HEK293 (cell line): ENCODE results near the gene RAET1E.

Source experiments
- HOXC10 ChIP-seq: sonication (generic); formaldehyde crosslinking; IDR thresholded peaks from 2 replicates; pipeline ENCODE4 v1.8.1; 2023; ENCODE audit warnings: mild to moderate bottlenecking, missing genetic modification reagents
- HOXD13 ChIP-seq: sonication (generic); formaldehyde crosslinking; IDR thresholded peaks from 2 replicates; pipeline ENCODE4 v1.8.0; 2022; ENCODE audit warnings: missing genetic modification reagents, borderline replicate concordance
- KLF9 ChIP-seq: fragments of 450-650 bp; formaldehyde crosslinking; IDR thresholded peaks from 2 replicates; pipeline ENCODE4 v1.5.1; 2016; ENCODE audit warnings: missing biosample characterization, missing genetic modification characterization, low read depth
- OVOL3 ChIP-seq: fragments of 450-650 bp; formaldehyde crosslinking; IDR thresholded peaks from 2 replicates; pipeline ENCODE4 v1.5.1; 2016; ENCODE audit warnings: missing biosample characterization, missing genetic modification characterization
- REPIN1 ChIP-seq: fragments of 450-650 bp; formaldehyde crosslinking; IDR thresholded peaks from 2 replicates; pipeline ENCODE4 v1.5.1; 2017; ENCODE audit warnings: missing biosample characterization, missing genetic modification characterization, low read depth
- SCRT2 ChIP-seq: fragments of 450-650 bp; formaldehyde crosslinking; IDR thresholded peaks from 2 replicates; pipeline ENCODE4 v1.5.1; 2016; ENCODE audit warnings: missing biosample characterization, missing genetic modification characterization
- TCF7L2 ChIP-seq: IDR thresholded peaks from 2 replicates; pipeline ENCODE4 v1.6.1; 2011; ENCODE audit warnings: low read depth, mild to moderate bottlenecking, inconsistent platforms, low read length, moderate library complexity, borderline replicate concordance
- YY1 ChIP-seq: fragments of 450-650 bp; formaldehyde crosslinking; IDR thresholded peaks from 2 replicates; pipeline ENCODE4 v1.5.1; 2018; ENCODE audit warnings: missing biosample characterization, missing genetic modification characterization
- ZBTB21 ChIP-seq: fragments of 450-650 bp; formaldehyde crosslinking; IDR thresholded peaks from 2 replicates; pipeline ENCODE4 v1.5.1; 2017; ENCODE audit warnings: missing biosample characterization, missing genetic modification characterization
- ZNF202 ChIP-seq: fragments of 450-650 bp; formaldehyde crosslinking; IDR thresholded peaks from 2 replicates; pipeline ENCODE4 v1.5.1; 2016; ENCODE audit warnings: missing biosample characterization, missing genetic modification characterization, borderline replicate concordance
- ZNF366 ChIP-seq: fragments of 450-650 bp; formaldehyde crosslinking; conservative IDR thresholded peaks from 2 replicates; pipeline ENCODE4 v1.5.1; 2016; ENCODE audit warnings: missing biosample characterization, missing genetic modification characterization
- ZNF423 ChIP-seq: fragments of 450-650 bp; formaldehyde crosslinking; IDR thresholded peaks from 2 replicates; pipeline ENCODE4 v1.5.1; 2016; ENCODE audit warnings: missing biosample characterization, missing genetic modification characterization
- ZNF433 ChIP-seq: fragments of 450-650 bp; formaldehyde crosslinking; IDR thresholded peaks from 2 replicates; pipeline ENCODE4 v1.5.1; 2016; ENCODE audit warnings: missing biosample characterization, missing genetic modification characterization, low read depth
- ZNF473 ChIP-seq: fragments of 450-650 bp; formaldehyde crosslinking; IDR thresholded peaks from 2 replicates; pipeline ENCODE4 v1.5.1; 2017; ENCODE audit warnings: missing biosample characterization, missing genetic modification characterization
- ZNF544 ChIP-seq: fragments of 450-650 bp; formaldehyde crosslinking; IDR thresholded peaks from 2 replicates; pipeline ENCODE4 v1.5.0; 2017; ENCODE audit warnings: missing biosample characterization, missing genetic modification characterization
- ZNF549 ChIP-seq: fragments of 450-650 bp; IDR thresholded peaks from 2 replicates; pipeline ENCODE4 v1.5.1; 2018; ENCODE audit warnings: missing biosample characterization, missing genetic modification characterization, mild to moderate bottlenecking, inconsistent platforms, moderate library complexity
- ZNF654 ChIP-seq: fragments of 450-650 bp; formaldehyde crosslinking; IDR thresholded peaks from 2 replicates; pipeline ENCODE4 v1.5.1; 2016; ENCODE audit warnings: low read depth, missing biosample characterization, missing genetic modification characterization
- ZNF785 ChIP-seq: fragments of 450-650 bp; formaldehyde crosslinking; IDR thresholded peaks from 2 replicates; pipeline ENCODE4 v1.5.1; 2016; ENCODE audit warnings: missing biosample characterization, missing genetic modification characterization
- ZNF830 ChIP-seq: fragments of 450-650 bp; IDR thresholded peaks from 2 replicates; pipeline ENCODE4 v1.5.0; 2018; ENCODE audit warnings: missing biosample characterization, missing genetic modification characterization, low read depth, mild to moderate bottlenecking, moderate library complexity
- ZSCAN30 ChIP-seq: fragments of 450-650 bp; IDR thresholded peaks from 2 replicates; pipeline ENCODE4 v1.5.1; 2018; ENCODE audit warnings: missing biosample characterization, mild to moderate bottlenecking, missing genetic modification characterization, moderate library complexity
- TF ChIP-seq, protein P1 (sequence below): fragments of 450-650 bp; formaldehyde crosslinking; IDR thresholded peaks from 2 replicates; pipeline ENCODE4 v1.5.1; 2016; ENCODE audit warnings: missing biosample characterization, missing genetic modification characterization
- TF ChIP-seq, protein P2 (sequence below): fragments of 450-650 bp; formaldehyde crosslinking; conservative IDR thresholded peaks from 2 replicates; pipeline ENCODE4 v1.5.1; 2016; ENCODE audit warnings: low read depth, missing biosample characterization, missing genetic modification characterization
- TF ChIP-seq, protein P3 (sequence below): fragments of 450-650 bp; formaldehyde crosslinking; IDR thresholded peaks from 2 replicates; pipeline ENCODE4 v1.5.1; 2016; ENCODE audit warnings: missing biosample characterization, missing genetic modification characterization, low read depth
- TF ChIP-seq, protein P4 (sequence below): fragments of 450-650 bp; formaldehyde crosslinking; IDR thresholded peaks from 2 replicates; pipeline ENCODE4 v1.5.0; 2017; ENCODE audit warnings: missing biosample characterization, missing genetic modification characterization, borderline replicate concordance
- TF ChIP-seq, protein P5 (sequence below): fragments of 450-650 bp; IDR thresholded peaks from 2 replicates; pipeline ENCODE4 v1.5.1; 2018; ENCODE audit warnings: missing biosample characterization, missing genetic modification characterization
- TF ChIP-seq, protein P6 (sequence below): fragments of 450-650 bp; formaldehyde crosslinking; IDR thresholded peaks from 2 replicates; pipeline ENCODE4 v1.5.1; 2016; ENCODE audit warnings: missing biosample characterization, missing genetic modification characterization

The RAET1E gene

DNA sequence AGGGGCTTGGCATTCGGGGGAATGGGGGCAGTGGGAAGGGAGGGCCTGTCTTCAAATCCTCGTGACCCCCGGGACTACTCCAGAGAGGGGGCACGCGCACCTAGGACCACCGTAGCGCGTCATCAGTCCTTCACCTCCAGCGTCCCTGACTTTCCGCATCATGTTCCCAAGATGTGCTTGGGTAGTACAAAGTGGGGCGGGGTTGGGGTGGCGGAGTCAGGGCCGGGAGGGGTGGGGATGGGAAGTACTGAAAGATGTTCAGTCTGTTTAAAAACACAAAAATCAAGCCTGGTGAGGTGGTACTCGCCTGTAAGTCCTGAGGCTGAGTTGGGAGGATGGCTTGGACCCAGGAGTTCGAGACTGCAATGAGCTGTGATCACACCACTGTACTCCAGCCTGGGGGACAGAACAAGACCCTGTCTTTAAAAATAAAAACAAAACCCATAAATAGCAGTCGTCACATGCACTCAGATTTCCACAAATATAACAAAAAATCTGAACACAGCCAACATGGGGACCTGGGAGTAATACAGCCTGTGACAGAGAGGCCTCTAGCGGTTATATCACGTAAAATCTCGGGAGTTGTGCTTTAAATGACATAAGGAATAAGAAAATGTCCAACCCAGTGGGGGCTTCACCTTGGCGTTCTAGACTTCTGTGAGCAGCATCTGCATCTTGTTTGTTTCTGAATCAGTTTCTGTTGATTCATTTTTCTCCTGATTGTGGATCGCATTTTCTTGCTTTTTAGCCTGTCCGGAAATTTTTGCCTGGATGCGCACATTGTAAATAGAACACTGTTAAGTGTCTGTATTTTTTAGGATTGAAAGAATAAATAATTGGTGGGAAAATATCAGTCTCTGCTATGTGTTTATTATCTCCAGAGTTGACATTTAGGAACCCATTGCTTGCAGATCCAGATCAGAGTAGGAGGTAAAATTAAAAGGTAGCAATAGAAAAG is 33.1 kb downstream of the RAET1E start (continued):
- TF ChIP-seq, protein P1, sequence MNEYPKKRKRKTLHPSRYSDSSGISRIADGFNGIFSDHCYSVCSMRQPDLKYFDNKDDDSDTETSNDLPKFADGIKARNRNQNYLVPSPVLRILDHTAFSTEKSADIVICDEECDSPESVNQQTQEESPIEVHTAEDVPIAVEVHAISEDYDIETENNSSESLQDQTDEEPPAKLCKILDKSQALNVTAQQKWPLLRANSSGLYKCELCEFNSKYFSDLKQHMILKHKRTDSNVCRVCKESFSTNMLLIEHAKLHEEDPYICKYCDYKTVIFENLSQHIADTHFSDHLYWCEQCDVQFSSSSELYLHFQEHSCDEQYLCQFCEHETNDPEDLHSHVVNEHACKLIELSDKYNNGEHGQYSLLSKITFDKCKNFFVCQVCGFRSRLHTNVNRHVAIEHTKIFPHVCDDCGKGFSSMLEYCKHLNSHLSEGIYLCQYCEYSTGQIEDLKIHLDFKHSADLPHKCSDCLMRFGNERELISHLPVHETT: 0 out of 2 replicates have a peak, but pooled peaks have one; percentile 53
- no peak for TF ChIP-seq ZNF433 (tag by site-specific recombination)
- TF ChIP-seq ZNF544 (tag by site-specific recombination): no peak
- TF ChIP-seq ZNF549 (tag by site-specific recombination): no peak
- TF ChIP-seq ZNF202 (tag by site-specific recombination): no peak
- no peak for TF ChIP-seq REPIN1 (tag by site-specific recombination)
- TF ChIP-seq, protein P2, sequence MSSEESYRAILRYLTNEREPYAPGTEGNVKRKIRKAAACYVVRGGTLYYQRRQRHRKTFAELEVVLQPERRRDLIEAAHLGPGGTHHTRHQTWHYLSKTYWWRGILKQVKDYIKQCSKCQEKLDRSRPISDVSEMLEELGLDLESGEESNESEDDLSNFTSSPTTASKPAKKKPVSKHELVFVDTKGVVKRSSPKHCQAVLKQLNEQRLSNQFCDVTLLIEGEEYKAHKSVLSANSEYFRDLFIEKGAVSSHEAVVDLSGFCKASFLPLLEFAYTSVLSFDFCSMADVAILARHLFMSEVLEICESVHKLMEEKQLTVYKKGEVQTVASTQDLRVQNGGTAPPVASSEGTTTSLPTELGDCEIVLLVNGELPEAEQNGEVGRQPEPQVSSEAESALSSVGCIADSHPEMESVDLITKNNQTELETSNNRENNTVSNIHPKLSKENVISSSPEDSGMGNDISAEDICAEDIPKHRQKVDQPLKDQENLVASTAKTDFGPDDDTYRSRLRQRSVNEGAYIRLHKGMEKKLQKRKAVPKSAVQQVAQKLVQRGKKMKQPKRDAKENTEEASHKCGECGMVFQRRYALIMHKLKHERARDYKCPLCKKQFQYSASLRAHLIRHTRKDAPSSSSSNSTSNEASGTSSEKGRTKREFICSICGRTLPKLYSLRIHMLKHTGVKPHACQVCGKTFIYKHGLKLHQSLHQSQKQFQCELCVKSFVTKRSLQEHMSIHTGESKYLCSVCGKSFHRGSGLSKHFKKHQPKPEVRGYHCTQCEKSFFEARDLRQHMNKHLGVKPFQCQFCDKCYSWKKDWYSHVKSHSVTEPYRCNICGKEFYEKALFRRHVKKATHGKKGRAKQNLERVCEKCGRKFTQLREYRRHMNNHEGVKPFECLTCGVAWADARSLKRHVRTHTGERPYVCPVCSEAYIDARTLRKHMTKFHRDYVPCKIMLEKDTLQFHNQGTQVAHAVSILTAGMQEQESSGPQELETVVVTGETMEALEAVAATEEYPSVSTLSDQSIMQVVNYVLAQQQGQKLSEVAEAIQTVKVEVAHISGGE (tag by site-specific recombination): no peak
- no peak for TF ChIP-seq TCF7L2
- TF ChIP-seq HOXC10: no peak
- no peak for TF ChIP-seq ZNF785 (tag by site-specific recombination)
- no peak for TF ChIP-seq OVOL3 (tag by site-specific recombination)
- TF ChIP-seq, protein P3, sequence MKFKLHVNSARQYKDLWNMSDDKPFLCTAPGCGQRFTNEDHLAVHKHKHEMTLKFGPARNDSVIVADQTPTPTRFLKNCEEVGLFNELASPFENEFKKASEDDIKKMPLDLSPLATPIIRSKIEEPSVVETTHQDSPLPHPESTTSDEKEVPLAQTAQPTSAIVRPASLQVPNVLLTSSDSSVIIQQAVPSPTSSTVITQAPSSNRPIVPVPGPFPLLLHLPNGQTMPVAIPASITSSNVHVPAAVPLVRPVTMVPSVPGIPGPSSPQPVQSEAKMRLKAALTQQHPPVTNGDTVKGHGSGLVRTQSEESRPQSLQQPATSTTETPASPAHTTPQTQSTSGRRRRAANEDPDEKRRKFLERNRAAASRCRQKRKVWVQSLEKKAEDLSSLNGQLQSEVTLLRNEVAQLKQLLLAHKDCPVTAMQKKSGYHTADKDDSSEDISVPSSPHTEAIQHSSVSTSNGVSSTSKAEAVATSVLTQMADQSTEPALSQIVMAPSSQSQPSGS (tag by site-specific recombination): no peak
- TF ChIP-seq ZNF366 (tag by site-specific recombination): no peak
- 0 out of 2 replicates have a peak, but pooled peaks have one; percentile 9 for TF ChIP-seq KLF9 (tag by site-specific recombination)
- TF ChIP-seq YY1 (tag by site-specific recombination): no peak
- peak; percentile 77 for TF ChIP-seq ZNF654 (tag by site-specific recombination)
- TF ChIP-seq HOXD13 (CRISPR knock-in tag): no peak
- TF ChIP-seq ZBTB21: no peak; the same call in 1 of the 2 replicates
- TF ChIP-seq ZNF473 (tag by site-specific recombination): no peak
- TF ChIP-seq, protein P4, sequence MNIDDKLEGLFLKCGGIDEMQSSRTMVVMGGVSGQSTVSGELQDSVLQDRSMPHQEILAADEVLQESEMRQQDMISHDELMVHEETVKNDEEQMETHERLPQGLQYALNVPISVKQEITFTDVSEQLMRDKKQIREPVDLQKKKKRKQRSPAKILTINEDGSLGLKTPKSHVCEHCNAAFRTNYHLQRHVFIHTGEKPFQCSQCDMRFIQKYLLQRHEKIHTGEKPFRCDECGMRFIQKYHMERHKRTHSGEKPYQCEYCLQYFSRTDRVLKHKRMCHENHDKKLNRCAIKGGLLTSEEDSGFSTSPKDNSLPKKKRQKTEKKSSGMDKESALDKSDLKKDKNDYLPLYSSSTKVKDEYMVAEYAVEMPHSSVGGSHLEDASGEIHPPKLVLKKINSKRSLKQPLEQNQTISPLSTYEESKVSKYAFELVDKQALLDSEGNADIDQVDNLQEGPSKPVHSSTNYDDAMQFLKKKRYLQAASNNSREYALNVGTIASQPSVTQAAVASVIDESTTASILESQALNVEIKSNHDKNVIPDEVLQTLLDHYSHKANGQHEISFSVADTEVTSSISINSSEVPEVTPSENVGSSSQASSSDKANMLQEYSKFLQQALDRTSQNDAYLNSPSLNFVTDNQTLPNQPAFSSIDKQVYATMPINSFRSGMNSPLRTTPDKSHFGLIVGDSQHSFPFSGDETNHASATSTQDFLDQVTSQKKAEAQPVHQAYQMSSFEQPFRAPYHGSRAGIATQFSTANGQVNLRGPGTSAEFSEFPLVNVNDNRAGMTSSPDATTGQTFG (tag by site-specific recombination): no peak
- no peak for TF ChIP-seq SCRT2 (tag by site-specific recombination)
- no peak for TF ChIP-seq ZNF423
- peak; percentile 15; the same call in 1 of the 2 replicates for TF ChIP-seq ZSCAN30 (tag by site-specific recombination)
- TF ChIP-seq, protein P5, sequence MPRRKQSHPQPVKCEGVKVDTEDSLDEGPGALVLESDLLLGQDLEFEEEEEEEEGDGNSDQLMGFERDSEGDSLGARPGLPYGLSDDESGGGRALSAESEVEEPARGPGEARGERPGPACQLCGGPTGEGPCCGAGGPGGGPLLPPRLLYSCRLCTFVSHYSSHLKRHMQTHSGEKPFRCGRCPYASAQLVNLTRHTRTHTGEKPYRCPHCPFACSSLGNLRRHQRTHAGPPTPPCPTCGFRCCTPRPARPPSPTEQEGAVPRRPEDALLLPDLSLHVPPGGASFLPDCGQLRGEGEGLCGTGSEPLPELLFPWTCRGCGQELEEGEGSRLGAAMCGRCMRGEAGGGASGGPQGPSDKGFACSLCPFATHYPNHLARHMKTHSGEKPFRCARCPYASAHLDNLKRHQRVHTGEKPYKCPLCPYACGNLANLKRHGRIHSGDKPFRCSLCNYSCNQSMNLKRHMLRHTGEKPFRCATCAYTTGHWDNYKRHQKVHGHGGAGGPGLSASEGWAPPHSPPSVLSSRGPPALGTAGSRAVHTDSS (tag by site-specific recombination): no peak
- TF ChIP-seq, protein P6, sequence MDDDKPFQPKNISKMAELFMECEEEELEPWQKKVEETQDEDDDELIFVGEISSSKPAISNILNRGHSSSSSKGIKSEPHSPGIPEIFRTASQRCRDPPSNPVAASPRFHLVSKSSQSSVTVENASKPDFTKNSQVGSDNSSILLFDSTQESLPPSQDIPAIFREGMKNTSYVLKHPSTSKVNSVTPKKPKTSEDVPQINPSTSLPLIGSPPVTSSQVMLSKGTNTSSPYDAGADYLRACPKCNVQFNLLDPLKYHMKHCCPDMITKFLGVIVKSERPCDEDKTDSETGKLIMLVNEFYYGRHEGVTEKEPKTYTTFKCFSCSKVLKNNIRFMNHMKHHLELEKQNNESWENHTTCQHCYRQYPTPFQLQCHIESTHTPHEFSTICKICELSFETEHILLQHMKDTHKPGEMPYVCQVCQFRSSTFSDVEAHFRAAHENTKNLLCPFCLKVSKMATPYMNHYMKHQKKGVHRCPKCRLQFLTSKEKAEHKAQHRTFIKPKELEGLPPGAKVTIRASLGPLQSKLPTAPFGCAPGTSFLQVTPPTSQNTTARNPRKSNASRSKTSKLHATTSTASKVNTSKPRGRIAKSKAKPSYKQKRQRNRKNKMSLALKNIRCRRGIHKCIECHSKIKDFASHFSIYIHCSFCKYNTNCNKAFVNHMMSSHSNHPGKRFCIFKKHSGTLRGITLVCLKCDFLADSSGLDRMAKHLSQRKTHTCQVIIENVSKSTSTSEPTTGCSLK: no peak
- no peak for TF ChIP-seq ZNF830
